GM19099 (cell line): ENCODE results near the gene KIAA1549.

Source experiments
- POLR2A ChIP-seq: IDR thresholded peaks from 3 replicates; pipeline ENCODE4 v1.6.1; 2011; ENCODE audit warnings: low read depth; ENCODE audit not compliant: insufficient read length; ENCODE audit errors: extremely low read depth

KIAA1549 gene

GRCh38 chr7:138822867-138823535, 158.2 kb downstream of the KIAA1549 start:
- TF ChIP-seq POLR2A, result no peak

- TF ChIP-seq POLR2A, result no peak
Measured at GRCh38 chr7:138821912-138822311, 159.3 kb downstream of the KIAA1549 start.

DNA sequence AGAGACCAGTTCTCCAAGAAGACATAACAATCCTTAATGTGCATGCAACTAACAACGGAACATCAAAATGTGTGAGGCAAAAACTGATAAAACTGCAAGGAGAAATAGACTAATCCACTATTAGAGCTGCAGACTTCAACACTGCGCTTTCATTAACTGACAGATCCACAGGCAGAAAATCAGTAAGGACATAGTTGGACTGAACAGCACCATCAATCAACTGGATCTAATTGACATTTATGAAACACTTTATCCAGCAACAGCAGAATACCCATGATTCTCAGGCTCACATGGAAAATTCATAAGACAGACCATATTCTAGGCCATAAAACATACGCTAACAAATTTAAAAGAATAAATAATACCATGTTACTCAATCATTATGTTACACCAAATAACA, 161.6 kb downstream of the KIAA1549 start:
- no peak for TF ChIP-seq POLR2A

- no peak for TF ChIP-seq POLR2A
Measured at GRCh38 chr7:138816650-138817049, 164.5 kb downstream of the KIAA1549 start.

- TF ChIP-seq POLR2A, result no peak
Measured at GRCh38 chr7:138814816-138815332, 166.3 kb downstream of the KIAA1549 start.

DNA sequence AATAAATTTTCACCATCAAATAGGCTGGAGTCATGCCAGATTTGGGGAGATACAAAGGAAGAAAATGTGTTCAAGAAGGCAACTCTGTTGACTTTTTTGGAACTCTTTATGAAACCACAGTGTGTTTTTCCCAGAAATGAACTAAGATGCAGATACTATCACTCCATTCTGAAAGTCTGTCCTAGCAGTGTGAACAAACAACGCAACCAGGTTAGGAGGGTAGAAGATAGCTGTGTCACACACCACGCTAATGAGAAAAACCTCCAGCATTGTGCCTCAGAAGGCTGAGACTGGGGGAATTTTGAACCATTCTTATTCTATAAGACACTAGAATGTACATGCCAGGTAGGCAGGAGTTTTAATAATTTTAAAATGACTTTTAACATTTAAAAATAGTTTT, 167.2 kb downstream of the KIAA1549 start:
- TF ChIP-seq POLR2A, result no peak

DNA sequence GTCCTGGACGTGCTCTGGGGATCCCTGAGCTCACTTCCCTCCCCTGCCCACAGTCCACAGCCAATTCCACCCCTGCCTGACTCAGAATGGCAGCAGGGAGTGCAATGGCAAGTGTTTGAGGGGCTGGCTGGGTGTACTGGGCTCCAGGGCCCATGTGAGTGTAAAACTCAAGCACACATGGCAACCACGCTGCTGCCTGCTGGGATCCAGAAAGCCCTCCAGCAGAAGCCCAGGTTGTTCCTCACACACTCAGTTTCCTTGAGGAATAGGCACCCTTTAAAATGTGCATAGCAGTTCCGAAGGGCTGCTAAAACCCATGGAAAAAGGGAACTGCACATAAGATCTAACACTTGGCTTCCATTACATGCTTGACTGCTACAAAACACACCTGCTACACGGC, 171.8 kb downstream of the KIAA1549 start:
- TF ChIP-seq POLR2A, result no peak

DNA sequence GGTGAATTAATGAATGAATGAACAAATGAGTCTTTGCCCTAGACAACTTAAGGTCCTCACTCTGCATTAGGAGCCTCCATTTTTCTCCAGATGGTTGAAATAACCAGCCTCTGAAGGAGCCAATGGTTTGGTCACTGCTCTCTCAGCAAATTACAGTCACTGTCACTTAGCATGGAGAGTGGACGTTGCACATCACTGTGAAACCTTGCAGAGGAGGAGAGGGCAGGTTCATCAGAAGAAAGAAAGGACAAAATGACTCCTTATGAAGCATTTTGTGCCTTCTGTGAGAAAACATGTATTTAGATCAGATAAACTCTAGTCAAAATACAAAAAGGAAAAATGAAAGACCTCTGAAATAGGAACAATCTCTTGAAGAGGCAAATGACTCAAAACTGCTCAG, 176.6 kb downstream of the KIAA1549 start:
- no peak for TF ChIP-seq POLR2A

DNA sequence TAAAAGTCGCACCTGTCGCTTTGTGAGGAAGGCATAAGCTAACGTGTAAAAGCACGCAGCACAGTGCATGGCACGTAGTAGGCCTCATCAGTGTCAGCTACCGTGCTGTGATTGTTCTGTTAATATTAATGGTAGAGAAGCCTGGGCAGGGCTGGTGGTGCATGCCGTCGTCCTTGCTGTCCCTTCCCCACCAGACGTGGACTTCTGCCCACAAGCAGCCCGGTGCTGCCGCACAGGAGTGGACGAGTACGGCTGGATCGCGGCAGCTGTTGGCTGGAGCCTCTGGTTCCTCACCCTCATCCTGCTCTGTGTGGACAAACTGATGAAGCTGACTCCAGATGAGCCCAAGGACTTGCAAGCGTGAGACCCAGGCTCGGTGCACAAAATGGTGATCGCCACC, 178.5 kb downstream of the KIAA1549 start:
- no peak for TF ChIP-seq POLR2A

DNA sequence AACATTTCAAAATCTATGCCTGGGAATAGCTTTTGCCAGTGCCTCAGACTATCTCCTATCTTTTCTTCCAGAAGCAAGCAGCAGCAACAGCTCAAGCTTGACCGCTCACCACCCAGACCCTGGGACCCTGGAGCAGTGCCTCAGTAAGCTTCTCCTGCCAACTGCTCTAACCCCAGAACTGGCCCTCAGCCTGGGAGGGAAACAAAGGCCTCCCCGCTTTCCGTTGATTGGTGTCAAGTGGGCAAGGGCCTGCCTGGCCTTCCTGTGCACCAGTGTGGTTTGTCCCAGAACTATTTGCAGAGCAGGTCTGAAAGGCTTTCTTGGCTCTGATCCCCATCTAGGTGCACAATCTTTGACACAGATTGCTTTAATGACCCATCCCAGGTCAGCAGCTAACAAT, 179.9 kb downstream of the KIAA1549 start:
- no peak for TF ChIP-seq POLR2A

DNA sequence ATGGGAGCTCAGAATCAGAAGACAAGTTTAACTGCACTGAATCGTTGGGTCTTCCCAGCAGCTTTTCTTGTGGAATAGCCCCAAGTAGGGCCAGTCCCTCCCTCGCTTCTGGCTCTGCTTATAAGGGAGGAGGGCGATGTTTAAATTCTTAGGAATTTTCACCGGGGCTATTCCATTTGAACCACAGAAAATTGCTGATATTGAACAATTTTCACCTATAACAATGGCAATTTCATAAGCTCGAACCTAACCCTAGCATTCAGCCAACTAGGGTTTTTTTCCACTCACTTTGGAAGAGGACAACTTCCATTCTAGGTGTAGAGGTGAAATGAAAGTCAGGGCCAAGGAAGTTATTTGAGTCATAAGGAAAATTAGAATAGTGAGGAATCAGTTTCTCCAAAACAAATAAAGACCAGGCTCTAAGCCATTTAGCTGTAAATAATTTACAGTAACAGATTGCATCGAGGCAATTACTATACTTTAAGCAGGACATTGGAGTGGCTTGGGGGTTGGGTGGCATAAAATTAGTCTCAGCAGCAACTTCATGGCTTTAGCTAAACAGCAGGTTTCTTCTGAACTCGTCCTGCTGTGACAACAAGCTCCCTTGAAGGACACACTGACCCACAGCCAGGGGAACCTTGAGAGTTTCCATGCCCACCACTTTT, 181.7 kb downstream of the KIAA1549 start:
- TF ChIP-seq POLR2A, result no peak

DNA sequence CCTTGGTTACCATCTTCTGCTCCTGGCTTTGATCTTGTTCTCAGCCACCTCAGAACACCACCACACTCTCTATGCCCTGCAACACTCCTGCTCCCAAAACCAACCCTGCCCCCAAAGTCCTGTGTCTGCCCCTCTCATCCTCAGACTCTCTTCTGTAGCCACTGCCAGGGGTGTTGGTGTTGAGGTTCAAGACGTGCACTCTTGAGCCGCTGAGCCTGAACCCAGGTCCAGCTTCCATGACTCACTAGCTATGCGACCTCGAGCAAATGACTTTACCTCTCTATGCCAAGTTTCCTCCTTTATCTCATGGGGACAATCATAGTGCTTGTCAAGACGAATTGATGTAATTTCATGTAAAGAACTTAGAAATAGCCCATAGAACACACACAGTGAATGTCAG, 182.4 kb downstream of the KIAA1549 start:
- TF ChIP-seq POLR2A, result no peak

DNA sequence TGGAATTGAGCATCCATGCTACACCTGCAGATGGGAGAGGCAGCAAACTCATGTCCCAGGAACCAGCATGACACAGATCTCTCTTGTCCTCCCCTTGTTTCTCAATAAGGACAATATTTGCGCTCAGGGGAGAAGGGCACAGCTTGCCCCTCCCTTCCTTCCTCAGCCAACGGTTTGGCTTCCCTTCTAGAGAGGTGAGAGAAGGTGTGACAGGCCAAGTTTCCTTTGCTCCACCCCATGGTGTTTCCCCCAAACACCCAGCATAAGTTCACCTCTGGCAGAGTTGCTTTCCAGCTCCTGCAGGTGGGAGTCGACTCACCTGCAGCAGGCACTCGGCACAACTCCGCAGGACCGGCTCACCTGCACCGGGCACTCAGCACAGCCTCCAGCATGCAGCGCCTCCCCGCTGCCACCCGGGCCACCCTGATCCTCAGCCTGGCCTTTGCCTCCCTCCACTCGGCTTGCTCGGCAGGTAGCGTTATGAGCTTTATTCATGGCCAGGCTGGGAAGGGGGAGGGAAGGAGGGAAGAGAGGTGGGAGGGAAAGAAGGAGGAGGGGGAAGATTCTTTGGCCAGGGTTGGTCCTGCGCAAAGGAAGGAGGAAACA, 183.4 kb downstream of the KIAA1549 start, which contains the start of the genes ATP6V0A4 and TMEM213:
ATP6V0A4 (minus strand) TSS at position 482 of the 606 bp plus-strand sequence. CDS start 26,949 bp downstream, outside the sequence.
TMEM213 (plus strand) TSS at position 280 of the 606 bp plus-strand sequence; CDS start at position 391, 111 bp downstream.
- no peak for TF ChIP-seq POLR2A

DNA sequence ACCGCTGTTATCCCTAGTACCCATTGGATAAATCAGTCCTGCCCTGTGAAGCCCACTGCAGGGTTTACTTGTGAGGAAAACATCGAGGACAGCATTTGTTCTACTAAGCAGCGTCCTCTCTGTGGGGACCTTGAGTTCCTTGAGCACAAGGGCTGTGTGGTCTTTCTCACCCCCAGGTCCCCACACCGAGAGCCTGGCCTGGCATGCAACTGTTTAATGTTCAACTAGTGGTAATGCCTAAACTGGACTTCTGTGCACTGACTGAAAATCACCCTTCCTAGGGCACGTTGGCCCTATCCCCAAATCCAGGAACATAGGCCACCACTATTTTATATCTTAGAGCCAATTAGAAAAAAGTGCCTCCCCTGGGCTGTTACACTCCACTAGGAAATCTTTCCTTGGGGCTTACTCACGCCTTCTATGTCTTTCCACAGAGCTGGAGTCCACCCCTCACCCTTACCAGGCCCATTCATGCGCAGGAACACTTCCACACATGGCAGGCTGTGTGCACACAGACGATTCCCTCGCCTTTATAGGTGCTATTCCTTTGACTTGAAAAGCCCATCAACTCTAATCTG, 185.1 kb downstream of the KIAA1549 start:
- TF ChIP-seq POLR2A, result no peak
